ENCODE results near the gene KRTAP10-11.
"Not testable (repeated sequence)": the region's sequence is repeated elsewhere in the genome, so short reads cannot be mapped to it uniquely, and the experiment has no call there.

Gene KRTAP10-11

GRCh38 chr21:44626673-44627143 lies 19.5 kb upstream of the KRTAP10-11 start, which contains the start of gene KRTAP10-9:
Gene KRTAP10-9, plus strand, starts transcription at chr21:44627093. Its CDS starts 79 bp downstream, at chr21:44627172.
- Mint-ChIP-seq H3K4me3 (no peak within 1 kb of the TSS), H3K4me1 (peaks cover 44% of the 10 kb centered on the region), H3K27ac (no peak within 1 kb of the TSS), H3K9me3 (peaks cover 44 to 58% of the 10 kb centered on the region in 2 donors), H3K27me3 (no peaks in the 10 kb centered on the region)
- ATAC-seq (no peak), DNase-seq (no peak)

- H3K27ac Mint-ChIP-seq, H3K4me3 Mint-ChIP-seq, DNase-seq, ATAC-seq, H3K27me3 Mint-ChIP-seq: not testable (repeated sequence)
- Mint-ChIP-seq H3K9me3 (peaks cover 48 to 58% of the 10 kb centered on the region in 2 donors), H3K4me1 (peaks cover 44% of the 10 kb centered on the region)
These were observed 18.9 kb upstream of the KRTAP10-11 start for GRCh38 chr21:44627181-44627822.

- not testable (repeated sequence) for H3K4me3 Mint-ChIP-seq
These were observed 18.4 kb upstream of the KRTAP10-11 start for GRCh38 chr21:44627831-44628233.

GRCh38 chr21:44628707-44629391 lies 17.4 kb upstream of the KRTAP10-11 start:
- Mint-ChIP-seq H3K27ac (no peak overlapping the region), H3K9me3 (peaks cover 44 to 54% of the 10 kb centered on the region in 2 donors), H3K27me3 (no peaks in the 10 kb centered on the region), H3K4me1 (peaks cover 44% of the 10 kb centered on the region), H3K4me3 (no peak overlapping the region)
- DNase-seq = no peak
- ATAC-seq = peak; percentile 23

More at GRCh38 chr21:44627831-44628233, 18.4 kb upstream of the KRTAP10-11 start:
- DNase-seq, H3K27me3 Mint-ChIP-seq, ATAC-seq, H3K27ac Mint-ChIP-seq: not testable (repeated sequence)
- peaks cover 44% of the 10 kb centered on the region for H3K4me1 Mint-ChIP-seq
- peaks cover 46 to 58% of the 10 kb centered on the region in 2 donors for H3K9me3 Mint-ChIP-seq

- H3K4me3 Mint-ChIP-seq = peak overlapping the region in 1 of 2 donors; percentile 12
- no peaks in the 10 kb centered on the region for H3K27me3 Mint-ChIP-seq
- ATAC-seq (no peak), DNase-seq (no peak)
- peaks cover 42 to 51% of the 10 kb centered on the region in 2 donors for H3K9me3 Mint-ChIP-seq
- no peak overlapping the region for H3K27ac Mint-ChIP-seq
- H3K4me1 Mint-ChIP-seq = peaks cover 44% of the 10 kb centered on the region
These were observed 15.8 kb upstream of the KRTAP10-11 start for GRCh38 chr21:44630440-44630839.

- H3K4me3 Mint-ChIP-seq = no peak overlapping the region
- DNase-seq (no peak), ATAC-seq (no peak)
- peaks cover 42 to 51% of the 10 kb centered on the region in 2 donors for H3K9me3 Mint-ChIP-seq
- no peak overlapping the region for H3K27ac Mint-ChIP-seq
- no peaks in the 10 kb centered on the region for H3K27me3 Mint-ChIP-seq
- H3K4me1 Mint-ChIP-seq = peaks cover 32% of the 10 kb centered on the region
These were observed 14.1 kb upstream of the KRTAP10-11 start for GRCh38 chr21:44632067-44632466.

- Mint-ChIP-seq H3K4me3 (no peak overlapping the region), H3K9me3 (peaks cover 31 to 45% of the 10 kb centered on the region in 2 donors), H3K27me3 (no peaks in the 10 kb centered on the region), H3K27ac (peak overlapping the region in 1 of 2 donors; percentile 55), H3K4me1 (peaks cover 10% of the 10 kb centered on the region)
- DNase-seq = no peak
- ATAC-seq = no peak
These were observed 9.8 kb upstream of the KRTAP10-11 start for GRCh38 chr21:44636209-44637017.

- Mint-ChIP-seq H3K9me3 (peaks cover 25 to 41% of the 10 kb centered on the region in 2 donors), H3K4me3 (no peak within 1 kb of the TSS)
- DNase-seq = no peak
These were observed 9.0 kb upstream of the KRTAP10-11 start, which contains the start of gene KRTAP10-10 for GRCh38 chr21:44637018-44637850. Gene KRTAP10-10, plus strand, starts transcription at chr21:44637356. Its CDS starts 62 bp downstream, at chr21:44637418.

GRCh38 chr21:44637851-44638348 lies 8.3 kb upstream of the KRTAP10-11 start:
- H3K27ac Mint-ChIP-seq, H3K4me3 Mint-ChIP-seq, H3K4me1 Mint-ChIP-seq, ATAC-seq, H3K27me3 Mint-ChIP-seq, DNase-seq: not testable (repeated sequence)
- peaks cover 23 to 41% of the 10 kb centered on the region in 2 donors for H3K9me3 Mint-ChIP-seq

More at GRCh38 chr21:44637018-44637850, 9.0 kb upstream of the KRTAP10-11 start, which contains the start of gene KRTAP10-10:
- H3K27ac Mint-ChIP-seq = peak within 1 kb of the TSS in 1 of 2 donors; percentile 55
- H3K27me3 Mint-ChIP-seq = no peaks in the 10 kb centered on the region
- ATAC-seq = no peak
- peaks cover 10% of the 10 kb centered on the region for H3K4me1 Mint-ChIP-seq

- not testable (repeated sequence) for H3K27me3 Mint-ChIP-seq, ATAC-seq, DNase-seq, H3K4me1 Mint-ChIP-seq, H3K4me3 Mint-ChIP-seq
- peak overlapping the region; percentile 53 to 83 for H3K27ac Mint-ChIP-seq
- H3K9me3 Mint-ChIP-seq = peaks cover 26 to 43% of the 10 kb centered on the region in 2 donors
These were observed 7.5 kb upstream of the KRTAP10-11 start for GRCh38 chr21:44638506-44639330.

- Mint-ChIP-seq H3K9me3 (peaks cover 28 to 44% of the 10 kb centered on the region in 2 donors), H3K4me1 (peaks cover 10% of the 10 kb centered on the region), H3K27ac (peak overlapping the region in 1 of 2 donors; percentile 53), H3K4me3 (no peak overlapping the region), H3K27me3 (no peaks in the 10 kb centered on the region)
- no peak for ATAC-seq
- DNase-seq = no peak
These were observed 6.9 kb upstream of the KRTAP10-11 start for GRCh38 chr21:44639331-44639655.

GRCh38 chr21:44640761-44641160 lies 5.5 kb upstream of the KRTAP10-11 start:
- ATAC-seq (no peak), DNase-seq (no peak)
- Mint-ChIP-seq H3K9me3 (peaks cover 33 to 48% of the 10 kb centered on the region in 2 donors), H3K4me3 (no peak overlapping the region), H3K27ac (no peak overlapping the region), H3K27me3 (no peaks in the 10 kb centered on the region), H3K4me1 (peaks cover 10% of the 10 kb centered on the region)

- H3K27ac Mint-ChIP-seq = no peak overlapping the region
- DNase-seq (no peak), ATAC-seq (no peak)
- H3K4me1 Mint-ChIP-seq = peaks cover 12% of the 10 kb centered on the region
- H3K4me3 Mint-ChIP-seq = no peak overlapping the region
- H3K27me3 Mint-ChIP-seq = no peaks in the 10 kb centered on the region
- H3K9me3 Mint-ChIP-seq = peaks cover 33 to 48% of the 10 kb centered on the region in 2 donors
These were observed 2.4 kb upstream of the KRTAP10-11 start for GRCh38 chr21:44643741-44644310.
